Neural cell (in vitro differentiated cells): Measurements from ENCODE around the gene DDX25. TPM values are rescaled to one million over a fixed set of nuclear protein-coding genes. Genes with fewer than 3 reads are reported as not detected.

Experiments used
- H2AFZ ChIP-seq: fragments of 200-600, 300-800 bp; sonication (generic), shearing (Covaris generic); 2 replicates; pipeline ENCODE4 v1.6.0; 2014; ENCODE audit warnings: low read depth, mild to moderate bottlenecking, antibody characterized with exemption, low read length, moderate library complexity
- H3F3A ChIP-seq: fragments of 200-600 bp; shearing (Covaris generic); 2 replicates; pipeline ENCODE4 v1.6.1; 2016; ENCODE audit warnings: mild to moderate bottlenecking, moderate library complexity, mixed read lengths, antibody characterized with exemption, low read length; ENCODE audit not compliant: insufficient read depth, poor library complexity, severe bottlenecking
- H3K27ac ChIP-seq: fragments of 200-600, 300-800 bp; sonication (generic), shearing (Covaris generic); 2 replicates; pipeline ENCODE4 v1.5.1; 2014; ENCODE audit warnings: mild to moderate bottlenecking, low read length, moderate library complexity
- H3K27me3 ChIP-seq: fragments of 300-800, 200-600 bp; sonication (generic), shearing (Covaris generic); 2 replicates; pipeline ENCODE4 v1.6.0; 2014; ENCODE audit warnings: mild to moderate bottlenecking, low read depth, low read length, moderate library complexity; ENCODE audit not compliant: insufficient read depth
- H3K36me3 ChIP-seq: fragments of 300-800, 200-600 bp; sonication (generic), shearing (Covaris generic); 2 replicates; pipeline ENCODE4 v1.5.1; 2014; ENCODE audit warnings: mild to moderate bottlenecking, antibody characterized with exemption, low read length, moderate library complexity; ENCODE audit not compliant: insufficient read depth
- H3K4me2 ChIP-seq: fragments of 300-800, 200-600 bp; sonication (generic), shearing (Covaris generic); 2 replicates; pipeline ENCODE4 v1.6.0; 2014; ENCODE audit warnings: mild to moderate bottlenecking, low read length
- H3K4me3 ChIP-seq: fragments of 300-800, 200-600 bp; sonication (generic), shearing (Covaris generic); 2 replicates; pipeline ENCODE4 v1.5.1; 2014; ENCODE audit warnings: mild to moderate bottlenecking, low read length, moderate library complexity
- H3K79me2 ChIP-seq: fragments of 200-600 bp; shearing (Covaris generic); replicated peaks from 2 replicates; pipeline ENCODE4 v1.6.0; 2014; ENCODE audit warnings: mild to moderate bottlenecking, low read length, moderate library complexity; ENCODE audit not compliant: insufficient read depth
- H3K9ac ChIP-seq: fragments of 300-800, 200-600 bp; sonication (generic), shearing (Covaris generic); 2 replicates; pipeline ENCODE4 v1.6.1; 2016; ENCODE audit warnings: mild to moderate bottlenecking, low read length, mixed read lengths
- H3K9me2 ChIP-seq: fragments of 200-600 bp; shearing (Covaris generic); 2 replicates; pipeline ENCODE4 v1.6.1; 2016; ENCODE audit warnings: mild to moderate bottlenecking, low read length, mixed read lengths; ENCODE audit not compliant: insufficient read depth
- H3K9me3 ChIP-seq: fragments of 200-600, 300-800 bp; sonication (generic), shearing (Covaris generic); 2 replicates; pipeline ENCODE4 v1.6.1; 2016; ENCODE audit warnings: mild to moderate bottlenecking, mixed run types, low read length, moderate library complexity, mixed read lengths
- H4K20me1 ChIP-seq: fragments of 200-600 bp; shearing (Covaris generic); 2 replicates; pipeline ENCODE4 v1.6.1; 2016; ENCODE audit warnings: mild to moderate bottlenecking, mixed run types; ENCODE audit not compliant: insufficient read depth
- CTCF ChIP-seq: fragments of 450-650 bp; IDR thresholded peaks from 2 replicates; pipeline ENCODE4 v1.5.1; 2014; ENCODE audit warnings: antibody characterized with exemption, mild to moderate bottlenecking, moderate library complexity; ENCODE audit not compliant: poor library complexity, severe bottlenecking
- EP300 ChIP-seq: fragments of 450-650 bp; conservative IDR thresholded peaks from 2 replicates; pipeline ENCODE4 v1.6.1; 2014; ENCODE audit warnings: antibody characterized with exemption, mild to moderate bottlenecking, moderate library complexity; ENCODE audit not compliant: poor library complexity, severe bottlenecking
- EZH2 ChIP-seq: fragments of 200-600, 300-800 bp; shearing (Covaris generic), sonication (generic); IDR thresholded peaks from 2 replicates; pipeline ENCODE4 v1.6.1; 2014; ENCODE audit warnings: antibody characterized with exemption, low read length, borderline replicate concordance, mild to moderate bottlenecking; ENCODE audit not compliant: insufficient read depth, poor library complexity, severe bottlenecking
- MXI1 ChIP-seq: fragments of 450-650 bp; conservative IDR thresholded peaks from 2 replicates; pipeline ENCODE4 v1.6.1; 2014; ENCODE audit warnings: antibody characterized with exemption, mild to moderate bottlenecking; ENCODE audit not compliant: poor library complexity, severe bottlenecking
- POLR2AphosphoS5 ChIP-seq: IDR thresholded peaks from 2 replicates; pipeline ENCODE4 v1.6.1; 2012
- RAD21 ChIP-seq: fragments of 450-650 bp; conservative IDR thresholded peaks from 2 replicates; pipeline ENCODE4 v1.6.1; 2014; ENCODE audit warnings: antibody characterized with exemption, mild to moderate bottlenecking, moderate library complexity
- SMC3 ChIP-seq: fragments of 450-650 bp; conservative IDR thresholded peaks from 2 replicates; pipeline ENCODE4 v1.6.1; 2014; ENCODE audit warnings: antibody characterized with exemption, mild to moderate bottlenecking, moderate library complexity; ENCODE audit not compliant: poor library complexity
- TAF1 ChIP-seq: IDR thresholded peaks from 2 replicates; pipeline ENCODE4 v1.6.1; 2012; ENCODE audit warnings: low read depth
- polyA plus RNA-seq: library from polyadenylated mRNA; depleted of rRNA; stranded (reverse); fragments of >200 nt; gene quantifications from 2 replicates; pipeline ENCODE4 v1.2.3, GENCODE V29; 2014
- TF ChIP-seq, protein P1 (sequence below): IDR thresholded peaks from 2 replicates; pipeline ENCODE4 v1.6.1; 2012; ENCODE audit warnings: borderline replicate concordance

DDX25 gene
- polyA plus RNA-seq, 1 donor from 2014 or later, result 66.4 TPM

DNA sequence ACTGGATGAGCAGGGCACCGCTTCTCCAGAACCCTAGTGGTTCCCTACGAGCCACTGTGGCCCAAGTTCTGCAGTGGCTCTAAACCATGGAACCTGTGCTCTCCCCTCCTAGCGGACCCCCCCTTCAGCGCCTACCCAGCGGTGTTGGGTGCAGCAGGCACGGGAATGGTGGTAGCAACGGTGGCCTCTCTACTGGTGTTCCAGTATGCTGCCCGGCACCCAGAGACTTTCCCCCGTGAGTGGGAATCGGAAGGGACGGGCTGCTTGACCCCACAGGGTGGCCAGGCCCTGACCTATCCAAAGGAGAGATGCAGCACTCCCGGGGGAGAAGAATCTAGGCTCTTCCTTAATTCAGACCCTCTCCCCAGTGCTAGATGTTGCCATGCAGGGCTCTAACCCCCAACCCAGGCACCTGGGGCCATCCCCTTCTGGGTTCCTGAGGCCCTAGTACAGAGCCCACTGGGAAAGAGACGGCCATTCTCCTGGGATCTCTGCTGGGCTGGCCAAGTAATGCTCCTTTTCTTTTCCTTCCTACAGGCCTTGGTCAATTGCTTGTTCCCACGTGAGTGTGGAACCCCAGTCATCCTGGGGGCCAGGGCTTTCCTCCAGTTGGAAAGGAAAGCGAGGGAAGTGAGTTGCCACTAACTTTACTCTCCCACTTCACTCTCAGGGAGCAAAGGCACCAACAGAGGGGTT is 50.8 kb downstream of the DDX25 start:
- Histone ChIP-seq H3K36me3 (peaks cover 4% of the 10 kb centered on the region), H3K4me2 (no peak overlapping the region), H3K9me2 (no peaks in the 10 kb centered on the region), H3K9ac (no peak overlapping the region), H3K4me3 (no peak overlapping the region), H3F3A (no peaks in the 10 kb centered on the region), H2AFZ (no peak overlapping the region), H3K27ac (no peak overlapping the region), H4K20me1 (no peaks in the 10 kb centered on the region), H3K9me3 (no peaks in the 10 kb centered on the region), H3K79me2 (no peaks in the 10 kb centered on the region), H3K27me3 (no peaks in the 10 kb centered on the region)
- TF ChIP-seq EZH2, result no peak
- TF ChIP-seq EP300, result no peak
- no peak for TF ChIP-seq MXI1

DNA sequence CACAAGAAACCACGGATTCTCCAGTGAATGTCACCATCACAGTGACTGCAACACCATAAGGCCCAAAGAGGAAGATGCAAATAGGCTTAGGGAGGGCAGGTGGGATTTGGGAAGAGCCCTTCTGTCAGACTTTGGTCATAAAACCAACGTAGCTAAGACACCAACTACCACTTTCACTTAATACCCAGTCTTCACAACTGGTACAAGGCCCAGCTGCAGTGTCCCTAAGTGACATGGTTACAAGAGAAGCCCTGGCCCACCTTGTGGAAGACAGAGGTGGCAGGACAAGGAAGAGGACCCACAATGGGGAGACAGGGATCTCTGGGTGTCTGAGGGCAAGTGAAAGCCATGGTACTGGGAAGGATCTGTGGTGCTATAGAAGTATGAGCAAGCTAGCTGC is 51.5 kb downstream of the DDX25 start:
- H3K27ac ChIP-seq, result no peak overlapping the region

DNA sequence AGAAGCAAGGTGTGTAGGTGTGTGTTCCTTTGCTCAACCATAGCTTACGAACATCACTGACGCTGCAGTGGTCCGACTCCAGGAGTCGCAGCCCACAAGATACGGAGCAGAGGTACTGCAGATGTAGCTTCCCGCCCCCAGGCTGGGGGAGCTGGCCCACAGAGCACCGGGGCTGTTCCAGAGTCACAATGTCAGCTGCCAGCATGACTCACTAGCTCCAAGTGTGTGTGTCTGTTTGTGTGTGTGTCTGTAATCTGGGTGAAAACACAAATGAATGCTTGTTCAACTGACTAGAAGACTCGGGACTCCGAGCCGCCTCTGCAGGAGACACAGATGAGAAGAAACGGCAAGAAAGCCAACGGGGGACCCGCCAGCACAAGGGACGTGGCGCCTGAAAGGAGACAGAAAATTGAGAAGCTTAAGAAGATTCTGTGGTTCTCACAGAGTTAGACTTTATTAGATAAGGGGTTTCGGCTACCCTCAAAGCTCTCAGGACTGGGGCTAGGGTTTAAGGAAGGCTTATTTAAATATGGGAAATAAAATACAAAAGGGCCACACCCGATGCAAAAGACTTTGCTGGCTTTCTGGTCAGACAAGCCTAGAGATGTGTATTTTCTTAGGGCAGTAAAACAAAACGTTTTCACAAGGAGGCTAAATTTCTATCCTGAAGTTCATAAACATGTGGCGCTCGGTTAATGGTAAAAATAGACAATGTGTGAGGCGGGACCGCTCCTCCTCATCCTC is 52.3 kb downstream of the DDX25 start:
- Histone ChIP-seq H3K4me3 (no peak overlapping the region), H3K9ac (no peak overlapping the region), H4K20me1 (no peaks in the 10 kb centered on the region), H3K9me2 (no peaks in the 10 kb centered on the region), H3K4me2 (no peak overlapping the region), H3K27me3 (no peaks in the 10 kb centered on the region), H3K79me2 (no peaks in the 10 kb centered on the region), H3K36me3 (peaks cover 4% of the 10 kb centered on the region), H2AFZ (no peak overlapping the region), H3K27ac (no peak overlapping the region), H3K9me3 (no peaks in the 10 kb centered on the region), H3F3A (no peaks in the 10 kb centered on the region)
- TF ChIP-seq, protein P1, sequence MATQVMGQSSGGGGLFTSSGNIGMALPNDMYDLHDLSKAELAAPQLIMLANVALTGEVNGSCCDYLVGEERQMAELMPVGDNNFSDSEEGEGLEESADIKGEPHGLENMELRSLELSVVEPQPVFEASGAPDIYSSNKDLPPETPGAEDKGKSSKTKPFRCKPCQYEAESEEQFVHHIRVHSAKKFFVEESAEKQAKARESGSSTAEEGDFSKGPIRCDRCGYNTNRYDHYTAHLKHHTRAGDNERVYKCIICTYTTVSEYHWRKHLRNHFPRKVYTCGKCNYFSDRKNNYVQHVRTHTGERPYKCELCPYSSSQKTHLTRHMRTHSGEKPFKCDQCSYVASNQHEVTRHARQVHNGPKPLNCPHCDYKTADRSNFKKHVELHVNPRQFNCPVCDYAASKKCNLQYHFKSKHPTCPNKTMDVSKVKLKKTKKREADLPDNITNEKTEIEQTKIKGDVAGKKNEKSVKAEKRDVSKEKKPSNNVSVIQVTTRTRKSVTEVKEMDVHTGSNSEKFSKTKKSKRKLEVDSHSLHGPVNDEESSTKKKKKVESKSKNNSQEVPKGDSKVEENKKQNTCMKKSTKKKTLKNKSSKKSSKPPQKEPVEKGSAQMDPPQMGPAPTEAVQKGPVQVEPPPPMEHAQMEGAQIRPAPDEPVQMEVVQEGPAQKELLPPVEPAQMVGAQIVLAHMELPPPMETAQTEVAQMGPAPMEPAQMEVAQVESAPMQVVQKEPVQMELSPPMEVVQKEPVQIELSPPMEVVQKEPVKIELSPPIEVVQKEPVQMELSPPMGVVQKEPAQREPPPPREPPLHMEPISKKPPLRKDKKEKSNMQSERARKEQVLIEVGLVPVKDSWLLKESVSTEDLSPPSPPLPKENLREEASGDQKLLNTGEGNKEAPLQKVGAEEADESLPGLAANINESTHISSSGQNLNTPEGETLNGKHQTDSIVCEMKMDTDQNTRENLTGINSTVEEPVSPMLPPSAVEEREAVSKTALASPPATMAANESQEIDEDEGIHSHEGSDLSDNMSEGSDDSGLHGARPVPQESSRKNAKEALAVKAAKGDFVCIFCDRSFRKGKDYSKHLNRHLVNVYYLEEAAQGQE, result no peak
- TF ChIP-seq TAF1, result no peak
- no peak for TF ChIP-seq CTCF
- TF ChIP-seq POLR2AphosphoS5, result no peak
- no peak for TF ChIP-seq MXI1
- TF ChIP-seq RAD21, result no peak
- no peak for TF ChIP-seq EP300
- TF ChIP-seq EZH2, result no peak
- TF ChIP-seq SMC3, result no peak

More for the DNA sequence above, 51.5 kb downstream of the DDX25 start:
- no peak for TF ChIP-seq CTCF
- Histone ChIP-seq H3K4me3 (no peak overlapping the region), H3F3A (no peaks in the 10 kb centered on the region), H3K36me3 (peaks cover 4% of the 10 kb centered on the region), H3K9me3 (no peaks in the 10 kb centered on the region), H2AFZ (no peak overlapping the region), H3K27me3 (no peaks in the 10 kb centered on the region), H3K9me2 (no peaks in the 10 kb centered on the region), H3K4me2 (no peak overlapping the region), H4K20me1 (no peaks in the 10 kb centered on the region), H3K9ac (no peak overlapping the region), H3K79me2 (no peaks in the 10 kb centered on the region)
